ENCODE results near the gene OR10G3. TPM values are rescaled to one million over a fixed set of nuclear protein-coding genes. Genes with fewer than 3 reads are reported as not detected.

OR10G3 gene
- total and polyA plus RNA-seq, 2 of the 13 experiments (the other 11 are each of a cell fraction or from before 2014, with no cell fraction given), result not detected

GRCh38 chr14:21525962-21526671 lies 53.8 kb downstream of the OR10G3 start, which contains the start of gene SALL2 (continued):
- TF ChIP-seq BCLAF1 (IDR thresholded peaks at IDR 0.05), result no peak
- no peak for TF ChIP-seq SSRP1 (CRISPR knock-in tag; IDR thresholded peaks at IDR 0.05)
- TF ChIP-seq MYC (CRISPR knock-in tag; IDR thresholded peaks at IDR 0.05; ENCODE audit: borderline replicate concordance), result peak; percentile 34; the same call in 1 of the 2 replicates
- peak in 1 of 2 experiments; percentile 93; a peak in 2 of 4 replicates for TF ChIP-seq POLR2A (IDR thresholded peaks at IDR 0.05; ENCODE audit: insufficient read depth in 1 of 2, low read depth in 2 of 2, low read length in 2 of 2)
- 0 out of 2 replicates have a peak, but pooled peaks have one; percentile 37 for TF ChIP-seq HOXA7 (CRISPR knock-in tag; IDR thresholded peaks at IDR 0.05)
- TF ChIP-seq ZFP90 (CRISPR knock-in tag; IDR thresholded peaks at IDR 0.05; ENCODE audit: borderline replicate concordance), result no peak
- no peak; the same call in 1 of the 2 replicates for TF ChIP-seq RXRB (CRISPR knock-in tag; IDR thresholded peaks at IDR 0.05; ENCODE audit: borderline replicate concordance)
- TF ChIP-seq MAFK (conservative IDR thresholded peaks at IDR 0.05 in 1 of 2, IDR thresholded peaks at IDR 0.05 in 1 of 2; ENCODE audit: low read length in 2 of 2), result no peak
- no peak for TF ChIP-seq ZNF660 (CRISPR knock-in tag; IDR thresholded peaks at IDR 0.05; ENCODE audit: borderline replicate concordance, low read depth)
- TF ChIP-seq ERF (CRISPR knock-in tag; IDR thresholded peaks at IDR 0.05), result peak; percentile 61; the same call in 1 of the 2 replicates
- no peak for TF ChIP-seq JUN (CRISPR knock-in tag; IDR thresholded peaks at IDR 0.05)
- TF ChIP-seq KAT8 (CRISPR knock-in tag; IDR thresholded peaks at IDR 0.05), result peak; percentile 29; the same call in 1 of the 2 replicates
- no peak for TF ChIP-seq NFYC (CRISPR knock-in tag; IDR thresholded peaks at IDR 0.05)
- no peak for TF ChIP-seq LCORL (IDR thresholded peaks at IDR 0.05)
- 0 out of 2 replicates have a peak, but pooled peaks have one; percentile 41 for TF ChIP-seq LCORL (CRISPR knock-in tag; IDR thresholded peaks at IDR 0.05)
- peak; percentile 19; the same call in 1 of the 2 replicates for TF ChIP-seq IKZF5 (CRISPR knock-in tag; IDR thresholded peaks at IDR 0.05)
- TF ChIP-seq HMGXB4 (CRISPR knock-in tag; IDR thresholded peaks at IDR 0.05; ENCODE audit: borderline replicate concordance in 1 of 2, low read depth in 1 of 2), result no peak; a peak in 1 of 4 replicates
- TF ChIP-seq ZNF564 (CRISPR knock-in tag; IDR thresholded peaks at IDR 0.05), result no peak
- no peak for TF ChIP-seq SMAD3 (CRISPR knock-in tag; IDR thresholded peaks at IDR 0.05)
- TF ChIP-seq EZH2 (conservative IDR thresholded peaks at IDR 0.05; ENCODE audit: low read depth, low read length), result no peak
- TF ChIP-seq ZNF20 (CRISPR knock-in tag; IDR thresholded peaks at IDR 0.05), result no peak
- TF ChIP-seq ETV5 (CRISPR knock-in tag; IDR thresholded peaks at IDR 0.05; ENCODE audit: borderline replicate concordance), result peak; percentile 76; the same call in 1 of the 2 replicates
- no peak for TF ChIP-seq ZNF138 (CRISPR knock-in tag; IDR thresholded peaks at IDR 0.05; ENCODE audit: low read depth)
- no peak for TF ChIP-seq NR2F2 (IDR thresholded peaks at IDR 0.05; ENCODE audit: borderline replicate concordance, low read depth)
- no peak for TF ChIP-seq ZNF570 (CRISPR knock-in tag; IDR thresholded peaks at IDR 0.05; ENCODE audit: borderline replicate concordance)
- TF ChIP-seq ZNF652 (CRISPR knock-in tag; IDR thresholded peaks at IDR 0.05; ENCODE audit: borderline replicate concordance, low read depth), result no peak

Measured in HepG2 (cell line).